ENCODE measurements around the gene FREM1. TPM values are rescaled to one million over a fixed set of nuclear protein-coding genes. Genes with fewer than 3 reads are reported as not detected.

Gene FREM1
- total RNA-seq, 4 donors from 2014 or later, result 2.2 to 12.7 (median 5.7) TPM

GRCh38 chr9:14715102-14715501, 195.1 kb downstream of the FREM1 start:
- no peak for DNase-seq
- no peak overlapping the region for H3K4me3 ChIP-seq
- H3K9me3 ChIP-seq, result no peaks in the 10 kb centered on the region
- 76 to 78% methylated on average over 4 of the region's 4 CpGs for WGBS, 2 donors (ENCODE audit: low coverage in 1 of 2)
- no peak overlapping the region for H3K27ac ChIP-seq
- intact Hi-C loops (cut with DNase I; ENCODE audit: low total_unique reads), result no loop called here
- TF ChIP-seq POLR2A (IDR thresholded peaks at IDR 0.05), result no peak
- TF ChIP-seq EP300 (IDR thresholded peaks at IDR 0.05; ENCODE audit: low read depth), result no peak
- TF ChIP-seq POLR2AphosphoS5 (IDR thresholded peaks at IDR 0.05), result no peak
- no peak for TF ChIP-seq CTCF (IDR thresholded peaks at IDR 0.05)
- in situ Hi-C loops (cut with MboI; ENCODE audit: low pct_ligation_motif_present in 1 of 4, low pct_unique_long_range_greater_than_20kb in 1 of 4, low sequenced_read_pairs in 3 of 4), result no loop called here
- H3K36me3 ChIP-seq, result no peaks in the 10 kb centered on the region
- no peaks in the 10 kb centered on the region for H3K27me3 ChIP-seq
- no peaks in the 10 kb centered on the region for H3K4me1 ChIP-seq

- Histone ChIP-seq H3K27ac (no peak overlapping the region), H3K4me3 (no peak overlapping the region), H3K9me3 (no peaks in the 10 kb centered on the region), H3K27me3 (no peaks in the 10 kb centered on the region), H3K36me3 (no peaks in the 10 kb centered on the region), H3K4me1 (no peaks in the 10 kb centered on the region)
- TF ChIP-seq CTCF (IDR thresholded peaks at IDR 0.05), result no peak
- DNase-seq, result no peak
- 78 to 88% methylated on average over 3 of the region's 3 CpGs for WGBS, 2 donors (ENCODE audit: low coverage in 1 of 2)
- in situ Hi-C loops (cut with MboI; ENCODE audit: low pct_ligation_motif_present in 1 of 4, low pct_unique_long_range_greater_than_20kb in 1 of 4, low sequenced_read_pairs in 3 of 4) (no loop called here), intact Hi-C loops (cut with DNase I; ENCODE audit: low total_unique reads) (no loop called here)
Observed at GRCh38 chr9:14713187-14713767, 197.0 kb downstream of the FREM1 start.

- no peak overlapping the region for H3K27ac ChIP-seq
- H3K4me1 ChIP-seq, result no peaks in the 10 kb centered on the region
- no peak overlapping the region for H3K4me3 ChIP-seq
- DNase-seq, result no peak
- intact Hi-C loops (cut with DNase I; ENCODE audit: low total_unique reads) (no loop called here), in situ Hi-C loops (cut with MboI; ENCODE audit: low pct_ligation_motif_present in 1 of 4, low pct_unique_long_range_greater_than_20kb in 1 of 4, low sequenced_read_pairs in 3 of 4) (no loop called here)
- no peaks in the 10 kb centered on the region for H3K36me3 ChIP-seq
- H3K27me3 ChIP-seq, result no peaks in the 10 kb centered on the region
- TF ChIP-seq EP300 (IDR thresholded peaks at IDR 0.05; ENCODE audit: low read depth), result no peak
- no peak for TF ChIP-seq POLR2A (IDR thresholded peaks at IDR 0.05)
- TF ChIP-seq POLR2AphosphoS5 (IDR thresholded peaks at IDR 0.05), result no peak
- TF ChIP-seq CTCF (IDR thresholded peaks at IDR 0.05), result no peak
- peaks cover 4 to 9% of the 10 kb centered on the region in 2 donors for H3K9me3 ChIP-seq
Observed at GRCh38 chr9:14710804-14711203, 199.4 kb downstream of the FREM1 start.

- Histone ChIP-seq H3K4me1 (no peaks in the 10 kb centered on the region), H3K27ac (no peak overlapping the region), H3K36me3 (no peaks in the 10 kb centered on the region), H3K27me3 (no peaks in the 10 kb centered on the region), H3K9me3 (peaks cover 16 to 20% of the 10 kb centered on the region in 2 donors), H3K4me3 (no peak overlapping the region)
- no peak for DNase-seq
- TF ChIP-seq POLR2A (IDR thresholded peaks at IDR 0.05) (no peak), CTCF (IDR thresholded peaks at IDR 0.05) (no peak), EP300 (IDR thresholded peaks at IDR 0.05; ENCODE audit: low read depth) (no peak), POLR2AphosphoS5 (IDR thresholded peaks at IDR 0.05) (no peak)
- 76 to 94% methylated on average over 5 of the region's 5 CpGs for WGBS, 2 donors (ENCODE audit: low coverage in 1 of 2)
- in situ Hi-C loops (cut with MboI; ENCODE audit: low pct_ligation_motif_present in 1 of 4, low pct_unique_long_range_greater_than_20kb in 1 of 4, low sequenced_read_pairs in 3 of 4), result no loop called here
- intact Hi-C loops (cut with DNase I; ENCODE audit: low total_unique reads), result no loop called here
Observed at GRCh38 chr9:14706530-14707140, 203.6 kb downstream of the FREM1 start.
